Midbrain (tissue), 1 donor: ENCODE measurements around the gene CCDC47.
"Not testable (repeated sequence)": the region's sequence is repeated elsewhere in the genome, so short reads cannot be mapped to it uniquely, and the experiment has no call there.

Experiments
- DNase-seq: peaks from one replicate; lab custom pipeline; 2025; lab: John Stamatoyannopoulos, UW

Gene CCDC47

DNA sequence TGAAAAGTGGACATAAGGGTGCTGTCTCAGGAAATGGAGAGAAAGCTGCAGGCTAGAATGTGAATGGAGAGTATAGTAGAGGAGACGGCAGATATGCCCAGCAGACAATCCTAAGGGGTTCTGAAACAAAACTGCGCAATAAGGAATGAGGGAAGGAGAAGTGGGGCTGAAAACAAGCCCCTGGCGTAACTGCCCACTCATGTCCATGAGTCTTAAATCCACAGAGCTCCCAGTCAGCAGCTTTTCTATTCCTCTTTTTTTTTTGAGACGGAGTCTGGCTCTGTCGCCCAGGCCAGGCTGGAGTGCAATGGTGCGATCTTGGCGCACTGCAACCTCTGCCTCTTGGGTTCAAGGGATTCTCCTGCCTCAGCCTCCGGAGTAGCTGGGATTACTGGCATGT lies 37.7 kb downstream of the CCDC47 start:
- no peak for DNase-seq

DNA sequence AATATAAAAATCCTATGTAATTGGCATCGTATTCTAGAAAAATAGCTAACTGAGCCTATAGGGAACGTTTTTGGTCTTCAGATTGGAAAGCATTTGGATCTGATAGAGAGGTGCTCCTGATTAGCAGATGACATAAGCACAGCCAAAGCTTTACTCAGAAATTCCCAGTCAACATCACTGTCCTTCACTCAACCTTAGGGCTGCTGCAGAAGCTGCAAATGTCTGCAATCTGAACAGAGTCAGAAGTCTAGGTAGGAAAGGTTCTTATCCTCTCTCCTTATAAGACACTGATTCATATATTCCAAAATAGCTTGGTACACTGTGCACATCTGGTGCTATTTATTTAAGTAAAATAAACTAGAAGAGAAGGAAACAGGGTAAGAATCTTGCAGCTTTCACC lies 51.0 kb downstream of the CCDC47 start:
- no peak for DNase-seq

DNA sequence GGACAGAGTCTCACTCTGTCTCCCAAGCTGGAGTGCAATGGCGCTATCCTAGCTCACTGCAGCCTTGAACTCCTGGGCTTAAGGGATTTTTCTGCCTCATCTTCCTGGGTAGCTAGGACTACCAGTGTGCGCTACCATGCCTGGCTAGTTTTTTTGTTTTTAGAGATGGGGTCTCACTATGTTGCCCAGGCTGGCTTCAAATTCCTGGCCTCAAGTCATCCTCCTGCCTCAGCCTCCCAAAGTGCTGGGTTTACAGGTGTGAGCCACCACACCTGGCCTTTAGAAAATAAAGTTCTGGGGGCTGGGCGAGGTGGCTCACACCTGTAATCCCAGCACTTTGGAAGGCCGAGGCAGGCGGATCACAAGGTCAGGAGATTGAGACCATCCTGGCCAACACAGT lies 53.2 kb downstream of the CCDC47 start:
- not testable (repeated sequence) for DNase-seq

DNA sequence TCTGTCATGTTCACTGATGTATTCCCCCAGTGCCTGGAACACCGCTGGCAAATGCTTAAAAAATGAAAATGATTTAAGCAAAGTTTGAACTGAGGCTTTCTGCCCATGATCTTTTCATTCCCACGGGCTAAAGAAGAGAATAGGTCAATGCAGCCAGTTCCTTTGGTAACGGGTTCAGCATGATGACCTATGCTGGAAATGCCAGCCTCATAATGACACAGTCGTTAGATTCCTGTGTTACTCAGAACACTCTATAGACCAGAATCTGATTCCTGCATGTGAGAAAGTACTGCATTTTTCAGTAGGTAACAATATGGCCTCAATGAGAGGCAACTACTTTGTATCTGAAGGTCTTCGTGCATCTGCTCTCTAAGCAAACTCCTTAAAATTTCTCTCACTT lies 54.4 kb downstream of the CCDC47 start:
- DNase-seq = no peak

DNA sequence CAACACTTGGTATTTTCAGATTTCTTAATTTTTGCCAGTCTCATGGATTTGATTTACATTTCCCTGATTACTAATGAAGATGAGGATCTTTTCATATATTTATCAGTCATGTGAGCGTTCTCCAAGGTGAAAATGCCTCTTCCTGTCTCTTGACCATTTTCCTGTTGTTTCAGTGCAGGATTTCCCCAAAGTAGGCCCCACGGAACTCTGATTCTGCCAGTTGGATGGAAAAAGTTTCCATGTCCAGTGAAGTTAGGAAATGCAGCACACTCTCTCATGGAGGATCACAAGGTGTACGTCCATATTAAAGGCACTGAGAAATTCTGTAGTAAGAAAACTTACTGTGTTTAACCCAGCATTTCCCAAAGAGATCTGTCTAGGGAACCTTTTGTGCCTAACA lies 57.0 kb downstream of the CCDC47 start:
- no peak for DNase-seq

DNA sequence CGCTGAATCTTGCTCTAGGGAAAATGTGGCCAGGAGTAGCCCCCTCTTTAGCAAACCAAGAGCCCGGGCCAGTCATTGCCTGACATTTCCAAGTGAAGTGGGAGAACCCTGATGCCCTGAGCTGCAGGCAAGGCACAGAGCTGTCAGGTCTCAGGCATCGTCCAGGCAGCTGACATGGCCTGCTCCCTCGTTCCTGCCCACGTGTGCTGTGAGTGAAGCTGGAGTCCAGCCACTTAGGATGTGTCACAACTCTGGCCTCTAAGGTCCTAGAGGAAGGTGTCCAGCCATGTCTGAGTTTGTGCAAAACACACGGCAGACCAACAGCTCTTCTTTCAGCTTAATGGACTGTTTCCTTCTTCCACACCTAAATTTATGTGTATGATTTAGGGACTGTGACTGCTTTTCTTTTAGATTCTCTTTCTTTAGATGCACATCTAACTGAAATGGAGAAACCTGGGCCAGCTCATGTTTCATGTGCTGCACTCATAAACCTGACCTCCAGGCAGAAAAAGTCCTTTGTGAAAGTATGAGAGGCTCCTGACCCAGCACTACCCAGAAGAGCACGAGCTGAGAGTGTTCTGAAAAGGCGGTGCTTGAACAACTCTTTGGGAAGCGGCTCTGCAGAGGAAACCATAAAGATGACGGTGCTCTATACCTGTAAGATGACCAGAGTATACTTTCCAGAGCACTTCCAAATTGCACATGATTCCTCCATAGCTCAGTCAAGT lies 58.7 kb downstream of the CCDC47 start:
- DNase-seq = no peak

DNA sequence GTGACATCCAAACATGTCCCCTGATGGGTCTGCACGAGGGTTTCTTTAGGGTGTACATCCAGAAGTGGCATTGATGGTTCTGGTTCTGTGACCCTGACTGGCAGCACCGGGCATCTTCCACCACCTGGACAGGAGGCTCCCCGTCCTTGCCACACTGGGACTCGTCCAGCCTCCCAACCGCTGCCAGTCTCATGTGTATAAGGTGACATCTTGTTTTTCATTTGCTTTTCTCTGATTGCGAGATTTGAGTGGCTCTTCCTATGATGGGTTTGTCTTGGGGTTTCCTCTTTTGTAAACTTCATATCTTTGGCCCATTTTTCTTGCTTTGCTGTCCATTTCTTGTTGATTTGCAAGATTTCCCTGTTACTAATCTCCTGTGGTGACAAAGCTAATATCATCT lies 64.3 kb downstream of the CCDC47 start:
- no peak for DNase-seq

DNA sequence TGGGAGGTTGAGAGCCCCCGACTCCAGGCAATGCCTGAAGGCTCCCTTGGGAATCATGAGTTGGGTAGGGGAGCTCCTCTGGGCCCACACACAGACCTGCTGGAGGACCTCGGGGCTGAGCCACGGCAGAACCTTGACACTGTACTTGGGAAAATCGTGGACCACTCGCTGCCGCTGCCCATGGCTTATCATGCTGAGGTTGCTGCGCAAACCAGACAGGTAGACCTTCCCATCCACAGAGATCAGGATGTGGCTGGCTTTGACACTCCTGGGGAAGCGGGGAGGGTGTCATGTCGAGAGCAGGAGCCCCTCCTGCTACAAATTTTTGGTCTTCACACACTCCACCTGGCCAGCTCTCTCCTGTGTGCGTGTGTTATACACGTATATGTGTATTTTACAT lies 66.2 kb downstream of the CCDC47 start:
- DNase-seq = no peak

DNA sequence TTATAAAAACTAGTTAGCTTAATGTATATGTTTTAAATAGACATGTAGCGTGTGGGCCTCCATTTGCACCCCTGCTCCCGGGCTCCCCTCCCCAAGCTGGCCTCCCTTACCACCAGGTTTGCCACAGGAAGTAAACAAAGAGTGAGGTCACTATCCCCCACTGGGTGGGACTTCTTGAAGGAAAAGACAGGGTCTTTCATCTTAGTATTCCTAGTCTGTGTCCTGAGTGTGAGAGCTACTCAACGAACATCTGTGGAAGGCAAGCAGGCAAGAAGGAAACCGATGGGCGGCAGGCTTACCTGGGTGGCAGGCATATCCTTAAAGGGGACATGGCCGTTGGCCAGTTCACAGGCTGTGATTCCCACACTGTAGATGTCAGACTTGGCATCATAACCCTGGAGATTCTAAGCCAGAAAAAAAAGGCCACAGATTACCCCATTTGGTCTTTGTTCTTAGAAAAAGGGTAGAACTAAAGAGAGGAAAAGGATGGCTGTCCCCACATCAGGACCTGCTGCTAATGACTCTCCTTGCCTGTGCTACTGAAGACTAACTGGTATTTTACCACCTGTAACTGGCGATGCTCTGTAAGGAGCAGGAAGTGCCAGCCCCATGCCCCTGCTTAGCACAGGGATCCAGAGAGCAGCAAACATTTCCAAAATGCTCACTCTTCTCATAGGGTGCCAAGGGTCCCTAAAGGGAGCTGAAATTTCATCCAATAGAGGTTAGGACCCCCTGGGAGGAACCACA lies 66.9 kb downstream of the CCDC47 start:
- DNase-seq = no peak

DNA sequence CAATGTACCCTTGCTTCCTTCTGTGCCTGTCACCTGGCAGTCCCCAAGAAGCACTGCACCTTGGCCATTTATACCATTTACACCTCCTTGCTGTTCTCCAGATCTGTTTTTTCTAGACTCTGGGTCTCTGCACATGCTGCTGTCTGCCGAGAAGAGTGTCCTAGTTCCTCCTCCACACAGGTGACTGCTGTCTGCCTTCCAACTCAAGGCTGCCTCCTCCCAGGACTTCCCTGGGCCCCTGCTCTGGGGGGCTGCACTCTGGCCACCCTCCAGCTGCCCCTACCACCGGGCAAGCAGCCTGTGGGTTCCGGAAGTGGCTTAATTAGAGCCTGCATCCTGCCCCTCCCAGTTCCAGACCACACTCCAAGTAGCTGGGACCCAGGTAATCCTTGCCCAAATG lies 67.7 kb downstream of the CCDC47 start:
- DNase-seq = no peak

DNA sequence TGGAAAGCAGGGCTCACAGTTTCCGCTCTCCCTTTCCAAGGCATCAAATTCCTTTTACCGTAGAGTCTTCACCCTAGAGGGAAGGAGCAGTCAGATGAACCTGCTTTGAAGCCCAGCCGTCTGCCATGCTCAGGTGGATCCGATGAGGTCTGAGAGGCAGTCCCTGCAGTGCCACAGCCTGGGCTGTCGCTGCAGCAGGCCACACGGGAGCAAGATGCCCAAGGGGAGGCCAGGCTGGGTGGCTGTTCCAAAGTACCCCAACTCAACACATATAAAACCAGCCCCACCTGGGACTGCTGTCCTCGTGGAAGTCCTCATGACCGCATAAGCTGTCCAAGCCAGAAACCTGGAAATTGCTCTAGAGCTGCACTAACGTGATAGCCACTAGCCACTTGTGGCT lies 68.6 kb downstream of the CCDC47 start:
- no peak for DNase-seq

DNA sequence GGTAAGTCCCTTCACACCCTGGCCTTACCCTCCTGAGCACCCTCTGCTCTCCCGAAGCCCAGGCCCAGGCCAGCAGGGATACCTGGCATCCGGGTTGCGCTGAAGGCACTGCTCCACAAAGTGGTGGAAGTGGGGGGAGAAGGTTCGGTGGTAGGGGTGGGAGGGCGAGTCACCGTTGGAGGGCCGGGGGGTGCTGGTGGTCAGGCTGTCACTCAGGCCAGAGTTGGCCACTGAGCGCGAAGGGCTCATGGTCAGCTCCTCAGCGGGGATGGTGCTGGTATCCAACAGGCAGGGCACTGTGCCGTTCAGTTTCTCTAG lies 69.2 kb downstream of the CCDC47 start:
- no peak for DNase-seq

DNA sequence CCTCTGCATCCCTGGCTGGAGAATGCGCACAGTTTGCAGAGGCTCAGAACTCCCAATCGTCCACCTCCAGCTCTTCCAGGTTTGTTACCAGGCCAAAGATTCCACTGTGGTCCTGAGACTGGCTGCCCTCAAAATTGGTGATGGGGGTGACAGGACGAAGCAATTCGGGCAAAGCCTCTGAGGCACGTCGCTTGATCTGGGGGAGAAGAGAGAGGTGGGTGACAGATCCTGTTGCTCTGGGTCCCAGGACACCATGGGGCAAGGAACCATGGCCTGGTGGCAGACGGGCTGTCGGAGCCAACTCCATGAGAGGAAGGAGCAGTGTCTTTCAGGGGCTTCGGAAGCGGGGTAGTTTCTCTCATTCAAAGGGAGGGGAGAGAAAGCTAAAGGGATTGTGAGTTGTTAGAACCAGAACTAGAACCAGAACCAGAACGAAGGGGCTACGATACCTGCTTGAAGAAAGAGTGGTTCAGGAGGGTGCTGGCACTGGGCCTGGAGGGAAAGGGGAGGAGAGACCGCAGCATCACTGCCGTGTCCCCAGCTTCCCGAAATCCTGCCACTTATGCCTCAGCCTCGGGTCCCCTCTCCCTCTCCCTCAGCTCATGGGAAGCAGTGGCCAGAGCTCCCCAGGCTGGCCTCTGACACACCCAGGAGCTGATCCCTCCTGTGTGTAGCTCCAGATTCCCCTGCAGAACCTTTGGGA lies 69.7 kb downstream of the CCDC47 start:
- no peak for DNase-seq

DNA sequence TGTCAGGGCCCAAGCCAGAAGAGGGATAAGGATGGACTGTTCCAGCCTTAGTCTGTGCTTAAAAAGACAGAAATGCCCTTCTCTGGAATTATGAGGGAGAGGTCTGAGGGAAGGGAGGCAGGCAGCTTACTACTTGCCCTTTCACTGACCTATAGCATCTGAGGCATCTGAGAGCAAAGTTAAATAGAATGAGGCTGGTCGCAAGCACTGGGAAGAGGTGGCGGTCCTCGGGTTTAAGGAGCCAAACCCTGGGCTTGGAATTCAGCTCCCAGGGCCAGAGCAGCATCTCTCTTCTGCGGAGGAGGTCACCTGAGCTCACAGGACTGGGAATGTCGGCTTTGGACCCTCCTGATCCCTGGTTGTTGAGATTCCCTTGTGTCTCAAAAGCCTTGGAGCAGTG lies 70.4 kb downstream of the CCDC47 start:
- DNase-seq = no peak

DNA sequence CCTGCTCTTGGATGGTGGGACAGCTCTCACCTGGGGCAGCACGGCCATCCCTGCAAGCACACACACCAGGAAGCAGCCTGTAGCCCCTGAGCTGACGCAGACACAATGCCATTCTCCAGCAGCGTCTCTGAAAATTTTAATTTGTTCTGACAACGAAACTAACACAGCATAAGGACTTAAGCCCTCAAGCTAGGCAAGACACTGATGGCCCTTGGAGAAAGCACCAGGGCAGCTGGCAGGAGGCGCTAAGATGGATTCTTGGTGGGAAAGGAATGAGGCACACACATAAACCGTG lies 70.7 kb downstream of the CCDC47 start:
- DNase-seq = no peak

DNA sequence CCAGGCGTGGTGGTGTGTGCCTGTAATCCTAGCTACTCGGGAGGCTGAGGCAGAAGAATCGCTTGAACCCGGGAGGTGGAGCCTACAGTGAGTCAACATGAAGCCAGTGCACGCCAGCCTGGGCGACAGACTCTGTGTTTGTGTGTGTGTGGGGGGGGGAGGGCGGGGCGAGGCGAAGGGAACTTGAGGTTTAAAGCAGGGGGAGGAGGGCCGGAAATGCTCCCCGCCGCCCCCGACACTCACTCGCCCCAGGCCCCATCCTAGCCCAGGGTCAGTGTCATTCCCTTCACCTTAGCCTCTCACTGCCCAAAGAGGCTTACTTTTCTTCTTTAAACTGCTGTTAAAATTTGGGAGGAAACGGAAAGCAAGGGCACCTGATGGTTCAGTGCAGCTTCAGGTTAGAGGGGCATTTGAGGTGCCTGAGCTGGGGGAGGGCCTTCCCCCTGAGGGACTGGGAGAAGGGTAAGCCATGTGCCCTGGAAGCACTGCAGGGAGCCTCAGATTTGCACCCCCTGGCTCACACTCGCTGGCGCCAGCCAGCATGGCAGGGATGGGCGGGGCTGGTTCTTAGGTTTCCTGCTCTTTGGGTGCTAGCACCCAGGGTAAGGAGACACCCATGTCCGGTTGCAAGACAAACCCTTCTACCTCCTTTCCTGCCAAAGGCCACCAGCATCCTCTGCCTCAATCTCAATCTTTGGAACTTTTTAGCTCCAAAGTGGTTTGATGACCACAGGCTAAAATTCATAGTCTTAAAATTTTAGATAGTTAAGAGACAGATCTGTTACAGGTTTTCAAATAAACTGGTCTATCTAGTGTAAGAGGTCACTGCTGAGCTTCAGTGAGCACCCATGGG lies 71.3 kb downstream of the CCDC47 start:
- DNase-seq = no peak

DNA sequence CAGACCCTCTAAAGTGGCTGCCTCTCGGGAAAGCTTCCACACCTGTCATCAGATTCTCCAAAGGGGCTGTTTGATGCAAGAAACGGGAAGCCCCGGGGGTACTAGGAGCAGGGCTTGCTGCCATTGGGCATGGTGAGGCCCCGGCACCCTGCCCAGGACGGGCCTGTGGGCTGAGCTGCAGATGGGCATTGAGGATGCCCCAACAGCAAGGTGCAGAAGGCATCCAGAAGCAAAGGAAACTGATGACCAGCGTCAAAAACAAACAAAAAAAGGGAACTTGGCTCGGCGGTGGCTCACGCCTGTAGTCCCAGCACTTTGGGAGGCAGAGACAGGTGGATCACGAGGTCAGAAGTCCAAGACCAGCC lies 72.0 kb downstream of the CCDC47 start:
- no peak for DNase-seq

DNA sequence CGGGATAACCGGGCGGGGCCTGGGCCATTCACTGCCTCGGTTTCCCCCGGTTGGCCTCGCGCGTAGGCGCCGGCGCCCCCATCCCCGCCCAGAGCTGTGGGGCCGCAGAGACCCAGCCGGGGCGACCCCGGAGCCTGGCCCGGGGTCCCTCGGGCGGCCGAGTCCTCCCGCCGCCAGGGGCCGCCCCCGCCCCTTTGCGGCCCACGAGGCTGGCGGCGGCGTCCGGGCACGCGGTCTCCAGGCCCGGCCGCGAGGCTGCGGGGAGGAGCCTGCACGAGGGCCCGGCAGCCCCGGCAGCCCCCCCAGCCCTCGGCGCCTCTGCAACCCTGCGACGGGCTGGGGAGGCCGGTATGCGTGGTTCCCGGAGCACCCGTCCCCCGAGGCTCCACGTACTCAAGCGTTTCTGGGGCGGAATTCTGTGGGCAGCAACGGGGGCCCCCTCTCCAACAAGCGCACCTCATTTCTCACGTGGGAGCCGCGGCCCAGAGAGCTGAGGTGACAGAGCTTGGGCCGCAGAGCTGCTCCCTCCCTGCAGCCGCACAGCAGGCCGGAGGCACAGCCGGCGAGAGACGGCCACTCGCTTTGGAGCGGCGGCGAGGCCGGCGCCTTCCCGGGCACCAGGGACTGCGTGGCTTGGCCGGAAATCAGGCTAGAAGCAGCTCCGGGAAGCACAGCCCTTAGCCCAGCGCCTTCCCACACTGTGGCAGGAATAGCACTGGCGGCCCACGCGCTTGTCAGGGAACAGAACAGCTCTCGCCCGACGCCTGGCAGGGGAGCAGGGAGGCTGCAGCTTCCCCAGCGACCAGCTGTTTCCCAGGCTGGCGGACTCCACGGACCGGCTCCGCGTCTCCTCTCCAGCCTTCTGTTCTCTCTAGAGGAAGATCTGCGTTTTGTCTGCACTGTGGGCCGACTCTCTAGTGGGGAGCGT lies 72.6 kb downstream of the CCDC47 start:
- peak; percentile 20 for DNase-seq

DNA sequence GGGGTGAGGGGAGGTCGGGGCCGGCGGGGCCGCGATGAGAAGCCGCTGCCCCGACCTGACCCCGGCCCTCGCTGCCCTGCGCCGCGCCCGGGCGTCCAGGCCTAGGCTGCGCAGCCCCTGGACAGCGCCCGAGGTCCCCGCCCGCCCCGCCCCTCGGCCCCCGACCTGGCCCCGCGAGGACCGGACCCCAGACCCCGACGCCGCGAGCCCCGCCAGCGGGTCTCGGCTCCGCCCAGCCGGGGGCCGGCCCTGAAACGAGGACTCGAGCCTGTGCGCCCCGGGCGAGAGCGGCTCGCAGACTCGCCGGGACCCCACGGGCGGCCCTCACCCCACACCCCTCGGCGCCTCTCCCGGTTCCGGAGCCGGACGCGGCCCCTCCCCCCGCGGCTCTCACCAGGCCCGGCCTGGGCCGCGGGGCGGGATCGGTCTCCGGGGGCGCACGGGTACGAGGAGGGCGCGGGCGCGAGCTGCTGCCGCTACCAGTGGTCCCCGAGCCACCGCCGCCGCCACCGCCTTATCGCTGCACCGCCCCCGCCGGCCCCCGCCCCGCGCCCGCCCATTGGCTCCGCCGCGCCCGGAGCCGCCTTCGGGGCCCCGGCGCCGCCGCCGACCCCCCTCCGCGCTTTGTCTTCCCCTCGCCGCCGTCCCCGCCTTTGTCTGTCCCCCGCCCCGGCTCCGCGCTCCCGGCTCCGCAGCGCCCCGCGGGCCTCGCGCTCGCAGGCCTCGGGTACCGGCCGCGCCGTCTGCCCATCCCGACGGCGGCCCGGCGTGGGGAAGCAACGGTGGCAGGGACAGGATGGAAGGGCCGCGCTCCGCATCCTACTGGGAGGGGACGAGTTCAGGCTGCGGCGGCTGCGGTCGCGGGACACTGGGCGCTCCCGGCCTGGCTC lies 73.5 kb downstream of the CCDC47 start, which contains the start of gene LIMD2:
Gene LIMD2 (minus strand): TSS at position 488 of the 890 bp plus-strand sequence. CDS start 827 bp downstream, outside the sequence.
- DNase-seq = no peak

DNA sequence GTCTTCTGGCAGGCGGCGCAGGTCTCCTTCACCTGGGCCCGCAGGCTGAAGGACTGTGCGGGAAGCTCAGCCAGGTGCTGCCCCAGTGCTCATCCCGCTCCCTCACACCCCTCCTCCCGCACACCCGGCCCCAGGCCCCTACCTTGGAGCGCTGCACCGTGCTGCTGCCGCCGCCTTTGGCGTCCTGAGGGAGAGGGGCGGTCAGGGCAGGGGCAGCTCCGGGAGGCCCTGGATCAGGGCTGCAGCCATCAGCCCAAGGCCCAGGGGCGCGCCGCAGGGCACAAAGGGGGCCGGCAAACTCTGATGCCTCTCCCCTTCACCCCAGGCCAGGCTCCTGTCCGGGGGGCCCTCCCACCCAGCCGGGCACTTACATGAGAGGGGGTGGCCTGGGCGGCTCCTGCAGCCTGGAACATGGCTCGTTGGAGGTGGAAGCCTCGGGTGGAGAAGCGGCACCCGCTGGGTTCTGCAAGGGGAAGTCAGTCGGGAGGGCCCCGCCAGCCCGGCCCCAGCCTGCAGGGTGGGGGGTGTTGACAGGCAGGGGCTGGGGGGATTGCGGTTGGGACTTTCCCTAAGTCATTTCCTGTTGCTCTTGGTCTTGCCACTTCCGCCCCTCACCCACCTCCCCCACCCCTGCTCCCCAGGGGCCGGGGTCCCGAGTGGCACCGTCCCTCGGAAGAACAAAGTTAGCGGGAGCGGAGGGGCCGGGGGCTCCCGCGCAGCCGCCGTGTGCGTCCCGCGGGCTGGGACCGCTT lies 74.3 kb downstream of the CCDC47 start:
- DNase-seq = no peak
